ENCODE data around the gene MEFV. TPM values are rescaled to one million over a fixed set of nuclear protein-coding genes. Genes with fewer than 3 reads are reported as not detected.

Gene MEFV
- total and polyA plus RNA-seq, 2 of the 13 experiments (the other 11 are each of a cell fraction or from before 2014, with no cell fraction given), result 0.22 TPM; not detected in 1

DNA sequence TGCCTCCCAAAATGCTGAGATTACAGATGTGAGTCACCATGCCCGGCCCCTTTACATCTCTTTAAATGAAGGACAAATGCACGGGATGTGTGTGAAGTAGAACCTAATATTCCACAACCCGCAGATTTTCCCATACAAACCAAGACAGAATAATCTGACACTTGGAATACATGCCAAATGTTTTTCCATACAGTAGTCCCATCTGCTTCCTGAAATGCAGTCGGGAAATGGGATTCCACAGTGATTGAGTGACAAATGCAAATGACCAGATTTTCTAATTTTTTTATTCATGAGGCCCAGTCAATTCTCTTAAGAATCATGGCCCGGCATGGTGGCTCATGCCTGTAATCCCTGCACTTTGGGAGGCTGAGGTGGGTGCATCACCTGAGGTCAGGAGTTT lies 14.7 kb downstream of the MEFV start:
- H3K27me3 ChIP-seq (ENCODE audit: control insufficient read depth in 1 of 2, insufficient read depth in 2 of 2, low read length in 2 of 2), result peaks cover 0 to 38% of the 10 kb centered on the region in 2 experiments
- no peak overlapping the region for H3K27ac ChIP-seq (ENCODE audit: extremely low read length, insufficient read depth, low read length)
- TF ChIP-seq, protein P1, sequence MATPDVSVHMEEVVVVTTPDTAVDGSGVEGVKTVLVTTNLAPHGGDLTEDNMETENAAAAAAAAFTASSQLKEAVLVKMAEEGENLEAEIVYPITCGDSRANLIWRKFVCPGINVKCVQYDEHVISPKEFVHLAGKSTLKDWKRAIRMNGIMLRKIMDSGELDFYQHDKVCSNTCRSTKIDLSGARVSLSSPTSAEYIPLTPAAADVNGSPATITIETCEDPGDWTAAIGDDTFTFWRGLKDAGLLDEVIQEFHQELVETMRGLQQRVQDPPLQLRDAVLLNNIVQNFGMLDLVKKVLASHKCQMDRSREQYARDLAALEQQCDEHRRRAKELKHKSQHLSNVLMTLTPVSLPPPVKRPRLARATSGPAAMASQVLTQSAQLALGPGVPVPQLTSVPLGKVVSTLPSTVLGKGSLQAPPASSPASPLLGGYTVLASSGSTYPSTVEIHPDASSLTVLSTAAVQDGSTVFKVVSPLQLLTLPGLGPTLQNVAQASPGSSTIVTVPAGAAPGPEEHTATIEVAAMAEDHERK (CRISPR knock-in tag; IDR thresholded peaks at IDR 0.05; ENCODE audit: low read depth), result no peak
- TF ChIP-seq ZNF138 (CRISPR knock-in tag; IDR thresholded peaks at IDR 0.05; ENCODE audit: low read depth) (no peak), ZNF775 (CRISPR knock-in tag; IDR thresholded peaks at IDR 0.05; ENCODE audit: borderline replicate concordance) (no peak), SALL1 (CRISPR knock-in tag; IDR thresholded peaks at IDR 0.05) (no peak), FOXO1 (CRISPR knock-in tag; IDR thresholded peaks at IDR 0.05) (no peak), NFIB (CRISPR knock-in tag; IDR thresholded peaks at IDR 0.05; ENCODE audit: borderline replicate concordance) (no peak), NFATC3 (CRISPR knock-in tag; IDR thresholded peaks at IDR 0.05) (no peak), MATR3 (CRISPR knock-in tag; IDR thresholded peaks at IDR 0.05) (no peak)
- TF ChIP-seq, protein P2, sequence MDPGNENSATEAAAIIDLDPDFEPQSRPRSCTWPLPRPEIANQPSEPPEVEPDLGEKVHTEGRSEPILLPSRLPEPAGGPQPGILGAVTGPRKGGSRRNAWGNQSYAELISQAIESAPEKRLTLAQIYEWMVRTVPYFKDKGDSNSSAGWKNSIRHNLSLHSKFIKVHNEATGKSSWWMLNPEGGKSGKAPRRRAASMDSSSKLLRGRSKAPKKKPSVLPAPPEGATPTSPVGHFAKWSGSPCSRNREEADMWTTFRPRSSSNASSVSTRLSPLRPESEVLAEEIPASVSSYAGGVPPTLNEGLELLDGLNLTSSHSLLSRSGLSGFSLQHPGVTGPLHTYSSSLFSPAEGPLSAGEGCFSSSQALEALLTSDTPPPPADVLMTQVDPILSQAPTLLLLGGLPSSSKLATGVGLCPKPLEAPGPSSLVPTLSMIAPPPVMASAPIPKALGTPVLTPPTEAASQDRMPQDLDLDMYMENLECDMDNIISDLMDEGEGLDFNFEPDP (CRISPR knock-in tag; conservative IDR thresholded peaks at IDR 0.05), result no peak
- no peaks in the 10 kb centered on the region for H3K9me3 ChIP-seq (ENCODE audit: low read length)
- WGBS (ENCODE audit: low lambda C conversion rate), result 11% methylated on average over 5 of the region's 5 CpGs
- FAIRE-seq (no peak), ATAC-seq (no peak), DNase-seq (ENCODE audit: low spot score) (no peak)
- H3K4me2 ChIP-seq (ENCODE audit: low read depth, low read length), result no peak overlapping the region
- no peak overlapping the region for H3K9ac ChIP-seq (ENCODE audit: insufficient read depth, low read depth, low read length)
- CTCF ChIA-PET (ENCODE audit: low intra/inter-chr PET ratio, low total read pairs), result no interaction called here
- no peaks in the 10 kb centered on the region for H3K36me3 ChIP-seq (replicated peaks in 1 of 2; ENCODE audit: control insufficient read depth in 1 of 2, insufficient read depth in 2 of 2, low read length in 2 of 2)
- H3K79me2 ChIP-seq (ENCODE audit: insufficient read depth, low read length), result no peaks in the 10 kb centered on the region
- peaks cover 44% of the 10 kb centered on the region for H3K4me1 ChIP-seq (ENCODE audit: insufficient read depth, low read length)
- no peak overlapping the region for H2AFZ ChIP-seq (ENCODE audit: low read length)
- in situ Hi-C loops (cut with HindIII; ENCODE audit: extremely low pct_ligation_motif_present, low pct_unique_long_range_greater_than_20kb), result no loop called here
- H4K20me1 ChIP-seq (ENCODE audit: insufficient read depth, low read length), result no peaks in the 10 kb centered on the region
- POLR2A ChIA-PET, result no interaction called here
- no TSS peak for BruUV-seq (replicated peaks)
- intact Hi-C loops (cut with micrococcal nuclease; ENCODE audit: unreplicated experiment), result no loop called here
- no peak overlapping the region for H3K4me3 ChIP-seq (replicated peaks in 1 of 3; ENCODE audit: insufficient read depth in 1 of 3, low read depth in 2 of 3, low read length in 3 of 3)
